HG03135 (cell line): ENCODE data around the gene GIPC2.
A peak's percentile ranks its signal among the peaks of the same experiment; 100 is the strongest.
"Not testable (repeated sequence)": the region's sequence is repeated elsewhere in the genome, so short reads cannot be mapped to it uniquely, and the experiment has no call there.

Source experiments
- ATAC-seq: cut with Tn5 transposase; IDR thresholded peaks from one replicate; pipeline ENCODE4 v1.9.1; 2021; ENCODE audit warnings: mild to moderate bottlenecking, moderate library complexity; ENCODE audit not compliant: unreplicated experiment

GIPC2 gene

DNA sequence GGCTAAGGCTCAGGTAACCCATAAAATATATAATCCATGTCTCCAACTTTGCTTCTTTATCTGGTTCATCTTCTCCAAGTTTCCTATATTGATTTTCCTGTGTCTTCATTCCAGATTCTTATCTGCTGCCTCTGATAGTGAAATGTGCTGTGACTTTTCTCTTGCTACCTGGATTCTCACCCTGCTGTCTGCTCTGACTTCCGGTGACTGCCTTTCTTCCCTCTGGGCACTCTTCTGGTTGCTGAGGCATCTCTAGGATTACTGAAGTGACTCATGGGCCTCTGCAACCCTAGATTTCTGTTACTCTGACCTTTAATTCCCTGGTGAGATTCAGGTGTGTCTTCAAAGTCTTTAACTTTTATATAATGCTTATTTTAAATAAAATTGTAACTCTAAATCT is 46.9 kb downstream of the GIPC2 start:
- ATAC-seq = no peak

DNA sequence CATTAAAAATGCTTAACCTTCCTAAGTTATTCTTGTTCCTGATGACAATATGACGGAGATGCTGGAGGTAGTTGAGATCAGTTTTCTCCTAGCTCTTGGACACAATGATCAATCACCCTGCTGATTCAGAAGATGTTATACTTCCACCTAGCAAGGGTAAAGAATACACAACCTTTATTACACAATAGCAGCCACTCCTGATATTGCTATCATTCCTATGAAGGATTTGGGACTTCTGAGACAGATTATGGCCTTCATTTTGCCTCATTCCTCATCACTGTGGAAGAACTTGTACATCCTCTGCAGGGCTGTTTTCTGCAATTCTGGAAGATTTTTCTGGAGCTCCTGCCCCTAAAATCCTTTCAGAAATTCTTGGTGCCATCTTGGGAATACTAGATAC is 47.8 kb downstream of the GIPC2 start:
- ATAC-seq = no peak

DNA sequence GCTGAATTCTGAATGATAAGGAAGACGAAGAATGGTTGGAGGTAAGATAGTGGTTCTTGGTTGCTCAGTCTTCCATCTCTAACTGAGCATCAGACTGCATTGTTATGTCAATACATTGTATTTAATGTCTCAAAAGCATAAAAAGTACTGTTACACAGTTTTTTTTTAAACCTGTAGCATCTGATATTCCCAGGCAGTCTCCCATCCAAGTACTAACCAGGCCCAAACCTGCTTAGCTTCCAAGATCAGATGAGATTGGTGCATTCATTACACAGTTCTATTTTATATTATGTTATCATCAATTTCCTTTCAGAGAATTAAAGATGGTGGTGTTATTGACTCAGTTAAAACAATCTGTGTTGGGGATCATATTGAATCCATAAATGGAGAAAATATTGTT is 48.9 kb downstream of the GIPC2 start:
- ATAC-seq = no peak

DNA sequence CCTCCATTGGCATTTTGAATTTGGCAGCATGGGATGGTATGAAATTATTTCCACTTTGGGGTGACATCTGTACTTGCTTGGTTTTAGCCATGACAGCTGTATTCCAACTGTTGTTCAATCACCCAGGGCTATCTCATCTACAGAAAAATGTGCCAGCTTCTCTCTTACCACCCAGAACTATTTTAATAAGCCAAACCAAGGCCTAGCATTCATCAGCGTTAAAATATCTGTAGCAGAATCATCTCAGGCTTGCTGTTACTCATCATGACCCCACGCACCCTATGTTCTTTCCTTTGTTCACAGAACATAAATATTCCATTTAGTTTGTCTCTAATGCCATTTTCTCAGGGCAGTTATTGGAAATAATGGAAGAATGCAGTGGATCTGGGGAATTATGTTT is 49.8 kb downstream of the GIPC2 start:
- no peak for ATAC-seq

DNA sequence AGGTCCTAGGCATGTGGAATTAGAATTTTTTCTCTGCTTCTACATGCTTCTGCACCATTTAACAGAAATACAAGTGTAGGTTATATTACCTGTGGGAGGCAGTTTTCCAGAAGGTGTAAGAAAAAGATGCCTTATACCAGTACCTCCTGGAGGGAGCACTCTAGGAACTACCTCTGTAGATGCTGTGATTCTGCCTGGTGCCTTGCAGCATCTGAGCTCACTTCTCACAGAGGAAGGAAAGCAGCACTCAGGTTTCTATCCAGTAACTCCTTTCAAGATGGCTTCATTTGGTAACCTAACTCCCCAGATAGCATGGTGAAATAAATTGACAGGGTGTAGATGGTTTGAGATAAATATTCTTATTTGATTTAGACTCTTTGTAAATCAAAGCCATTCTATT is 50.3 kb downstream of the GIPC2 start:
- ATAC-seq = no peak

DNA sequence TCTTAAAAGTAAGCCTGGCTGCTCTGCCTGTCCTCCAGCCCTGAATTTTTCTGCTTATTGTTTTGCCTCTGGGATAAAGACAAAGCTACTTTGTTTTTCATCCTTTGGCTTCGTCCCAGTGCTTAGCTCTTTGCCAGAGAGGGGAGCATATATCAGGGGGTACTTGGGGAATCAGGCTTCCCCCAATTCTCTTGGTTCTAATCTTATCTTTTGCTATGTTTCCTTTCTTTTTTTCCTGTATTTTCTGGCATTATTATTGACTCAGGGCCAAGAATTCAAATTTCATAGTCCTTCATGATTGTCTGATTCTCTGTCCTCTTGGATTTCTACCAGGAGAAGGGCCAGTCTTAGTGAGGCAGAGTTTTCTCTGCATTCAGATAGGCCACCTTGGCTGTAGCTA is 51.2 kb downstream of the GIPC2 start:
- ATAC-seq = no peak

DNA sequence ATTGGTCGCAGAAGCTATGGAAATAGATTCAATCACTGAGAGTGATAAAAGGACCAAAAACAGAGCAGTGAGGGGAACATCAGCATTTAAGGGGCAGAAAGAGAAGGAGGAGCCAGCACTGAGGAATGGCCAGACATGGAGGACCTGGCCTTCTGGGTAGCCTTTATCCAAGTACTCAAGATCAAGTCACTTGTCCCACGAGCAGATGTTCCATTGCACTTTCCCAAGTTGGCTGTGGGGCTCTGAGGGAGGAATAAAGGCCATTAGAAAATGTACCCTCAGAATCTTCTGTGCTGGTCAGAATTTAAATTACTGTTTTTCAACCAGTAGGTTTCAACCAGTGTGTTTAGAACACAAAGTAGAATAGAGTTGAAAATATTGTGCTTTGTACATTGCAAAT is 55.3 kb downstream of the GIPC2 start:
- ATAC-seq = no peak

DNA sequence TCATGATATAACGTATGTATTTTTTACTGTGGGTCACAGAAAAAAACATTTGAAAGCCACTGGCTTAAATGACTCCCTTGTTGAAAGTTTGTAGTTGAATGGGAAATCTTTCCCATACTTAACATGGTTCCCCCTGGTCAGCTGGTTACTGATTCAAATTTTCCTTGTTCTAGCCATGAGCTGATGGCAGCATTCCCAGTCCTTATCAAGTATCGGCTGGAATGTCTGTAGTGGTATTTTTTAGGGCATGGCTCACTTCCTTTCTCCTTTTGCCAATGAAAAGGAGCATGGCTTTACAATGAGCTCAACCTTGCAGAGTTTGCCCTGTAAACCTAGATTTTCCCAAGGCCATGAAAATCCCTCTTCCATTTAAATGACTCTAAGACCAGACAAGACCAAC is 55.7 kb downstream of the GIPC2 start:
- ATAC-seq = no peak

DNA sequence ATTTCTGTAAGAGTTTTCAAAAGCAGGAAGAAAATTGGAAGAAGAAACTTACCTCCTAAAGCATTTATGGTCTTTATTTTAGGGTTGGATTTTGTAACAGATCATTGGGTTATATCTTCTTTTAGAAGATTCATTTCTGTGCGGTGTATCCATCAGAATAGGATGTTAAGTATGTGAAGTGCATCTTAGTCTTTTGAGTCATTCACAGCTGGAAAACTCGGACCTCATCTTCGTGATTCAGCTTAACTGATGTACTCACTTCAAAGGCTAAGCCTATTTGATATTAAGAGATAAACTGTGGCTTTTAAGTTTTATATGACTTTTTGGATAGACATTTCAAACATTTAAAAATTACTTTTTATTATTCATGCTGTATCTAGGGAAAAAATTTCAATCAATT is 56.3 kb downstream of the GIPC2 start:
- ATAC-seq = no peak

DNA sequence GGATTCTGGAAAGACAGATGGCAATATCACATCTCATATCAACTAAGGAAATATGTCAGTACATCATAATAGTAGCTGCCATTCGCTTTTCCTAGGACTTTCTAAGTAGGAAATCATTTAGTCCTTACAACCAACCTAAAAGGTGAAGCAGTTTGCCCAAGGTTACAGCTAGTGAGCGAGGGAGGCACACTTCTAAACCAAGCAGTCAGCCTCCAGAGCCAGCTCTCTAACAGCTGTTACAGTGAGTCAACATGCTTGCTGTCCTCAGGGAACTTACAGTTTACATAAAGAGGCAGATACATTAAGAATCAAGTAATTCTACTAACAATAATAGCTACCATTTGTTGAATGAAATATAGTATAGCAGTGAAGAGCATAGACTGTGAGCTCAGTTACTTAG is 57.1 kb downstream of the GIPC2 start:
- no peak for ATAC-seq

DNA sequence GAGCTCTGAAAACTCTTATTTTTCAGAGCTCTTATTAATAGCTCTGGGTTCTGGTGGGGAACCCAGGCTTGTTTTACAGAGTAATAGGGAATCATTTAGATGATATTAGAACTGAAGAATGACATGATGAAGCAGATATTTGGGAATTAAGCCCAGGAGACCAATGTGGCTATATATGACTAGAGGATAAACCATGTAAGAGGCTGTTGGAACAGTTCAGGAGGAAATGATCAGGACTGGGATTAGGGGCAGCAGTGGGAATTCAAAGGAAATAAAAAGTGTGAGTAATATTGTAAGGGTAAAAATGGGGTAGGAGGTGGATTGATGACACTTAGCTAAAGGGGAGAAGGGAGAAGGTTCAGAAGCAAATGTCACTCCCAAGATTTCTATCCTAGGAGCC is 58.6 kb downstream of the GIPC2 start:
- ATAC-seq = no peak

DNA sequence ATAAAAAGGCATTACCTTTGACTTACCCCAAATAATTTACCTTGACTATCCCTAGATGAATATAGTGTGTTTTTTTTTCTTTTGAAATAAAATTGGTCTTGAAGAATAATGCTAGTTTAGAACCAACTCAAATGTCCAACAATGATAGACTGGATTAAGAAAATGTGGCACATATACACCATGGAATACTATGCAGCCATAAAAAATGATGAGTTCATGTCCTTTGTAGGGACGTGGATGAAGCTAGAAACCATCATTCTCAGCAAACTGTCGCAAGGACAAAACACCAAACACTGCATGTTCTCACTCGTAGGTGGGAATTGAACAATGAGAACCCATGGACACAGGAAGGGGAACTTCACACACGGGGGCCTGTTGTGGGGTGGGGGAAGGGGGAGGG is 63.9 kb downstream of the GIPC2 start:
- not testable (repeated sequence) for ATAC-seq

DNA sequence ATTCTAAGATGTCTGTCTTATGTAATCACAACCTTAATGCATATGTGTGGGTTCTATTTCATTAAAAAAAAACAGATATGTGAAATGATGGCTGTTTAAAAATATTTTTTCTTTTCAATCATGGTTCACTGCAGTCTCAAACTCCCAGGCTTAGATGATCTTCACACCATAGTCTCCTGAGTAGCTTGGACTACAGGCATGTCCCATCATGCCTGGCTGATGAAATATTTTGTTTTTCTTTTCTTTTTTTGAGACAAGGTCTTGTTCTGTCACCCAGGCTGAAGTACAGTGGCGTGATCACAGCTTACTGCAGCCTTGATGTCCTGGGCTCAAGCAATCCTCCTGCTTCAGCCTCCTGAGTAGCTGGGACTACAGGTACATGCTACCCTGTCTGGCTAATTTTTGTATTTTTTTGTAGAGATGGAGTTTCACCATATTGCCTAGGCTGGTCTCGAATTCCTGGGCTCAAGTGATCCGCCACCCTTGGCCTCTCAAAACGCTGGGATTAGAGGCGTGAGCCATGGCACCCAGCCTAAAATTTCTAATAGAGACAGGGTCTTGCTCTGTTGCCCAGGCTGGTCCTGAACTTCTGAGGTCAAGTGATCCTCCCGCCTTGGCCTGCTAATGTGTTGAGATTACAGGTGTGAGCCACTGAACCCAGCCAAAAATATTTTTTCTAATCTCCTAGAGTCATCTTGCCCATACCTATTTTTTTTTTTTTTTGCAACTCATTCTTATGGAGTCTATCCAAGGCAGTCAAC is 67.6 kb downstream of the GIPC2 start:
- ATAC-seq = no peak

DNA sequence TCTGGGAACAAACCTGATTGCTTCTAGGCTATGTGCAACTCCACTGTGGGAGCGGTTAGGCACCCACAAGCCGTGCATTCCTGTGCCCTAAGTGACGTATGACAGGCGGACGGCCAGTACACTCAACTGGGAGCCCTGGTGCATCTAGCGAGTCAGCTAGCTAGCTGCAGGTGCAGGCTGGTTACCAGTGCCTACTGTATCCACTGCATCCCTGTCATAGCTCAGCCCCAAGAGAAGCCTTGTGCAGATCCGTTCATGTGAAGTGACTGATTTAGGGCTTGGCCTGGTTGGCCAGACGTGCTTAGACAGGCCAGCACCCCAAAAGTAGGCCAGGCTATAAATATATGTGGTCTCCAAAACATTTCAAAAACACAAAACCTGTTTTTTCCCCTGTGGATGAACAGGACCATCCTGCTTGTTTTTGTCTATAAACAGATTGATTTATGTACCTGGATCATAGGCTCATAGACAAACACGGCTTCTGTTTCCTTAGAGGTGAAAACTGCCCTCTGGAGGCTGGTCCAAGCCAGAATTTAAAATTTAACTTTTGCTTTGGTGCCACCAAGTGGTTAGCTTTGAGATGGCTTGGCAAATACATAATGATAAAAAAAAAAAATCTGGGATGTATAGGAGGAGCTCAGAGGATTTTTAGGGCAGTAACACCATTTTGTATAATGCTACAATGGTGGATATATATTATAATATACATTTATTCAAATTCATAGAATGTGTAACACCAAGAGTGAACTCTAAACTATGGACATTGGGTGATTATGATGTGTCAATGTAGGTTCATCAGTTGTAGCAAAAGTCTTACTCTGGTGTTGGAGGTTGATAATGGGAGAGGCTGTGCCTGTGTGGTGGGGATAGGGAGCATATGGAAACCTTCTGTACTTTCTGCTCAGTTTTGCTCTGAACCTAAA is 68.5 kb downstream of the GIPC2 start:
- ATAC-seq = peak; percentile 89

DNA sequence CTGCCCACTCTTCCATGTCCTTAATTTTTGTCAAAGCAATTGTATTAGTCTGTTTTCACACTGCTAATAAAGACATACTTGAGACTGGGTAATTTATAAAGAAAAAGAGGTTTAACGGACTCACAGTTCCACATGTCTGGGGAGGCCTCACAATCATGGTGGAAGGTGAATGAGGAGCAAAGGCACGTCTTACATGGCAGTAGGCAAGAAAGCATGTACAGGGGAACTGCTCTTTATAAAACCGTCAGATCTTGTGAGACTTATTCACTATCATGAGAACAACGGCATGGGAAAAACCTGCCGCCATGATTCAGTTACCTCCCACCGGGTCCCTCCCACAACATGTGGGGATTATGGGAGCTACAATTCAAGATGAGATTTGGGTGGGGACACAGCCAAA is 74.7 kb downstream of the GIPC2 start:
- not testable (repeated sequence) for ATAC-seq

DNA sequence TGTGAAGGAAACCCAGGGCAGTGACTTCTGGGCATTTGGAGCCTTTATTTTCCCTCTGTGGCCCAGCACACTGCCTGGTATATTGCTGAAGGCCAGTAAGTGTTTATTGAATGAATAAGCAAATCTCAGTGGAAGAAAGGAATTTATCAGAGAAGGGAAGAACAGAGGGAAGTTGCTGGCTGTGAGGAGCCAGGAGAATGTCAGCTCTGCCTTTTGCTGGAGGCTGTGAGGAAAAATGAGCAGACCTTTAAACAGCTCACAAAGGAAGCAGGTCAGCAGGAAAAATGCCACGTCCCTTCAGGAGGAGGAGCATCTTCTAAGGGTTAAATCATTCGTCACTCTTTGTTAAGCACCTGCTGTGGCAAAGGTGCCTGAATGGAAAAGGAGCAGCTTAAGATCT is 75.9 kb downstream of the GIPC2 start:
- ATAC-seq = no peak

DNA sequence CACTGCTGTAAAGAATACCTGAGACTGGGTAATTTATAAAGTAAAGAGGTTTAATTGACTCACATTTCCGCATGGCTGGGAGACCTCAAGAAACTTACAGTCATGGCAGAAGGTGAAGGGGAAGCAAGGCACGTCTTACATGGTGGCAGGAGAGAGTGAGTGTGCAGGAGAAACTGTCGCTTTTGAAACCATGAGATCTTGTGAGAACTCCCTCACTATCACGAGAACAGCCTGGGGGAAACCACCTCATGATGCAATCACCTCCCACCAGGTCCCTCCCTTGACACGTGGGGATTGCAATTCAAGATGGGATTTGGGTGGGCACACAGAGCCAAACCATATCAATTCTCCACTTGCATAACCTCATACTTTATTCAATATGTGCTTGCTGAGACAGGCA is 76.6 kb downstream of the GIPC2 start:
- ATAC-seq = no peak

DNA sequence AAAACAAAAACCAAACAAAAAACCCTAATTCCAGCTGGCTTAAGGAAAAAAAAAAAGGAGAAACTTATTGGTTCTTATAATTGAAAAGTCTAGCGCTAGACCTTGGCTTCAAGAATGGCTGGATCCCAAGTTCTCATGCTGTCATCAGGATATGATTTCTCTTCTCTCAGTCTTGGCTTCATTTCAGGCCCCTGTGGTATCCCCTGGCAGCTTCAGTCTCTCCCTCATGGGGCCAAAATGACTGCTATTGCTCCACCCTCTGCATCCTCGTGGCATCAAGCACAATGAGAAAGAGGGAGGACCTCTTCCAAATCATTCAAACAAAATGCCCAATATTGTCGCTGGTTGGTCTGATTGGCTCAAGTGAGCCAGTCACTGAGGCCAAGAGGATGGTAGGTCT is 80.7 kb downstream of the GIPC2 start:
- ATAC-seq = no peak

DNA sequence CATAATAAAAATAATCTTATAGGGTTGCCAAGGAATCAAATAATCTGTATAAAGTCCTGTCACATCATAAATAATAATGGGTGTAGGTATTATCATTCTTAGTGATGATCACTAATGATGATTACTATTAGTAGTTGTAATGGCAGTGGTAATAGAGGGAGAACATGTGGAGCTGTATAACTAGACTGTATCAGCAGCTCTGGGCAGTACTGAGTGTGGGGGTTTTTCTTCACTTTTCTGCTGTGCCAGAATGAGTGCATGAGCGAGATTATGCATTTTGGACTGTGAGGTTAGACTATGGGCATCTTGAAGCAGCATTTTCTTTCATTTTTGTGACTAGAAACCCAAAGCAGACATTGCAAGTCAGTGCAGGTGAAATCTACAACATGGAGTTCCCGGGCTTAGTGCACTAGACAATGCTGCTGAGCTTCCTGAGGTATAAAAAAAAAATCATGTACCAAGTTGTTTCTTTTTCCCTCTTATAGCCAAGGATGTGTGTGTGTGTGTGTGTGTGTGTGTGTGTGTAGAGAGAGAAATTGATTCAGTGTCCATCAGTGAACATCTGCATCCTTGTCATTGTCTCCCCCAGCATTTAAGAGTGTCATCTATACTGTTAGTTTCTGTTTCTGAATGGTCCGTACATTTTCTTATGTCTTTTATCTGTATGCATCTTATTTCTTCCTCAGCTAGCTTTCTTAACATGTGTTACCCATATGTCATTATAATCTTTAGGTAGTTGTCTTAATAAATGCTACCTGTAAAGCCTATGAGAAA is 86.6 kb downstream of the GIPC2 start:
- ATAC-seq = no peak

DNA sequence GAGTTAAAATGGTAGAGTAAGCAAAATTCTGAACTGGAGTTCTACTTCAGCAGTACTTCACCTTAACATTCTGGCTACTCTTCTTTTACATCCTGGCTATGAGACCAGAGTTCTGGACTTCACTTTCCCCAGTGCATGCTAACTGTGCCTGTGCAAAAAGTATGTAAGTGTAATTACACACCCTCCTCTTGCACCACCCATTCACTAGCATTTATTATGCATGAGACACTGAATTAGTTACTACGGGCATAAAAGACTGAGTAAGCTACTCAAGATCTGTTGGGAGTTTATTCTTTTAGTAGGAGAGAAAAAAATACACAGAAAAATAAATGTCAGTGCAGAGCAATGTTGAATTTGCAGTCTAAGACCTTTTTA is 87.2 kb downstream of the GIPC2 start:
- no peak for ATAC-seq

DNA sequence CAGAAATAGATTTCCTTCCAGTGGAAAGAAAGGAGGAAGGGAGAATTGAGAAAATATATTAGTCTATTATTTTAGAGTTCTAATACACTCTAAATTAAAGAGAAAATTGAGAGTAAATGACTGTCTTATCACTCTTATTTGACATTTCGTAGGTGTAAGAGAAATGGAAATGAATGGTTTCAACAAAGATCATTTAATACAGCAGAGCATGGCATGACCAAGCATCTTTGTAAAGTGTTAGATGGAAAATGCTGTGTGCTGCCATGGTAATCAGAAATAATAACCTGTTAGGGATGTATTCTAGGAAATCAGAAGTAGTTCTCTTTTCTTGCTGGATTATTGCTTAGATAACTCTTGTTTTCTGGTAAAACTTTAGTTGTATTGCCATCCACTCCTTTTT is 90.9 kb downstream of the GIPC2 start:
- ATAC-seq = no peak
